HEK293 (cell line): ENCODE data around the gene ERG.
A peak's percentile ranks its signal among the peaks of the same experiment; 100 is the strongest.

Source experiments
- CTCF ChIA-PET: fragments of 350-600 bp; formaldehyde crosslinking; extraction: SDS; loops from one replicate; lab custom pipeline; 2021; ENCODE audit warnings: antibody characterized with exemption; lab: Yijun Ruan, JAX
- POLR2A ChIA-PET: fragments of 300-600 bp; formaldehyde crosslinking; extraction: SDS; loops from one replicate; lab custom pipeline; 2020; ENCODE audit warnings: antibody characterized with exemption, inconsistent platforms; lab: Yijun Ruan, JAX
- H3K27ac ChIP-seq: fragments of 200-500 bp; sonication (Bioruptor generic); 2 replicates; pipeline ENCODE4 v1.5.1; 2014; ENCODE audit warnings: low read depth, low read length, control low read depth, inconsistent platforms; ENCODE audit errors: extremely low read depth
- H3K36me3 ChIP-seq, 2 experiments: fragments of 200-500 bp in 1 of 2; sonication (Bioruptor generic) in 1 of 2; 1 replicate in 1 of 2; 2 replicates in 1 of 2; pipeline ENCODE4 v1.5.1; 2014 to 2017; ENCODE audit warnings: inconsistent platforms in 2 of 2, low read length in 2 of 2; ENCODE audit not compliant: control insufficient read depth in 2 of 2, insufficient read depth in 1 of 2
- H3K4me1 ChIP-seq: fragments of 200-500 bp; sonication (Bioruptor generic); 2 replicates; pipeline ENCODE4 v1.5.1; 2014; ENCODE audit warnings: mild to moderate bottlenecking, low read length, inconsistent platforms; ENCODE audit not compliant: control insufficient read depth, insufficient read depth
- H3K4me3 ChIP-seq: 2 replicates; pipeline ENCODE4 v1.5.1; 2011; ENCODE audit warnings: low read depth, mild to moderate bottlenecking, control low read depth, low read length, moderate library complexity
- H3K9me3 ChIP-seq: fragments of 200-500 bp; sonication (Bioruptor generic); 2 replicates; pipeline ENCODE4 v1.5.1; 2014; ENCODE audit warnings: low read depth, low read length, inconsistent platforms; ENCODE audit not compliant: control insufficient read depth, insufficient read depth
- ZBTB1 ChIP-seq: fragments of 450-650 bp; formaldehyde crosslinking; IDR thresholded peaks from 2 replicates; pipeline ENCODE4 v1.5.1; 2016; ENCODE audit warnings: missing biosample characterization, missing genetic modification characterization
- ZBTB20 ChIP-seq: fragments of 450-650 bp; formaldehyde crosslinking; IDR thresholded peaks from 2 replicates; pipeline ENCODE4 v1.5.1; 2016; ENCODE audit warnings: missing biosample characterization, missing genetic modification characterization
- ZFHX2 ChIP-seq: fragments of 450-650 bp; formaldehyde crosslinking; conservative IDR thresholded peaks from 2 replicates; pipeline ENCODE4 v1.5.1; 2016; ENCODE audit warnings: missing biosample characterization, missing genetic modification characterization
- ZIC2 ChIP-seq: fragments of 450-650 bp; formaldehyde crosslinking; IDR thresholded peaks from 2 replicates; pipeline ENCODE4 v1.5.1; 2016; ENCODE audit warnings: missing biosample characterization, missing genetic modification characterization
- ZNF155 ChIP-seq: fragments of 450-650 bp; formaldehyde crosslinking; IDR thresholded peaks from 2 replicates; pipeline ENCODE4 v1.5.1; 2016; ENCODE audit warnings: missing biosample characterization, missing genetic modification characterization
- ZNF214 ChIP-seq: fragments of 450-650 bp; formaldehyde crosslinking; IDR thresholded peaks from 2 replicates; pipeline ENCODE4 v1.5.1; 2017; ENCODE audit warnings: missing biosample characterization, mild to moderate bottlenecking, missing genetic modification characterization, borderline replicate concordance
- ZNF350 ChIP-seq: fragments of 450-650 bp; formaldehyde crosslinking; IDR thresholded peaks from 2 replicates; pipeline ENCODE4 v1.5.0; 2017; ENCODE audit warnings: missing biosample characterization, mild to moderate bottlenecking, missing genetic modification characterization
- ZNF366 ChIP-seq: fragments of 450-650 bp; formaldehyde crosslinking; conservative IDR thresholded peaks from 2 replicates; pipeline ENCODE4 v1.5.1; 2016; ENCODE audit warnings: missing biosample characterization, missing genetic modification characterization
- ZNF473 ChIP-seq: fragments of 450-650 bp; formaldehyde crosslinking; IDR thresholded peaks from 2 replicates; pipeline ENCODE4 v1.5.1; 2017; ENCODE audit warnings: missing biosample characterization, missing genetic modification characterization
- ZNF585B ChIP-seq: fragments of 450-650 bp; formaldehyde crosslinking; IDR thresholded peaks from 2 replicates; pipeline ENCODE4 v1.5.1; 2016; ENCODE audit warnings: missing biosample characterization, missing genetic modification characterization
- ZNF600 ChIP-seq: fragments of 450-650 bp; formaldehyde crosslinking; IDR thresholded peaks from 2 replicates; pipeline ENCODE4 v1.5.1; 2016; ENCODE audit warnings: missing biosample characterization, missing genetic modification characterization
- ZNF626 ChIP-seq: fragments of 450-650 bp; sonication (Bioruptor Pico); formaldehyde crosslinking; IDR thresholded peaks from 2 replicates; pipeline ENCODE4 v1.5.1; 2018; ENCODE audit warnings: missing biosample characterization, missing genetic modification characterization, inconsistent platforms
- ZNF76 ChIP-seq: fragments of 450-650 bp; formaldehyde crosslinking; IDR thresholded peaks from 2 replicates; pipeline ENCODE4; 2016; ENCODE audit warnings: low read depth, missing biosample characterization, missing genetic modification characterization, borderline replicate concordance
- ZNF768 ChIP-seq: fragments of 450-650 bp; formaldehyde crosslinking; IDR thresholded peaks from 2 replicates; pipeline ENCODE4 v1.5.1; 2018; ENCODE audit warnings: missing biosample characterization, mild to moderate bottlenecking, missing genetic modification characterization
- TF ChIP-seq, protein P1 (sequence below): fragments of 450-650 bp; formaldehyde crosslinking; IDR thresholded peaks from 2 replicates; pipeline ENCODE4 v1.5.1; 2016; ENCODE audit warnings: missing biosample characterization, missing genetic modification characterization
- TF ChIP-seq, protein P2 (sequence below): fragments of 450-650 bp; formaldehyde crosslinking; IDR thresholded peaks from 2 replicates; pipeline ENCODE4 v1.5.1; 2016; ENCODE audit warnings: missing biosample characterization, missing genetic modification characterization, low read depth
- TF ChIP-seq, protein P3 (sequence below): fragments of 450-650 bp; formaldehyde crosslinking; IDR thresholded peaks from 2 replicates; pipeline ENCODE4 v1.5.1; 2017; ENCODE audit warnings: missing biosample characterization, mild to moderate bottlenecking, missing genetic modification characterization, moderate library complexity
- TF ChIP-seq, protein P4 (sequence below): fragments of 450-650 bp; formaldehyde crosslinking; IDR thresholded peaks from 2 replicates; pipeline ENCODE4 v1.5.1; 2016; ENCODE audit warnings: missing biosample characterization, missing genetic modification characterization
- TF ChIP-seq, protein P5 (sequence below): fragments of 450-650 bp; IDR thresholded peaks from 2 replicates; pipeline ENCODE4 v1.5.1; 2018; ENCODE audit warnings: missing biosample characterization, mild to moderate bottlenecking, missing genetic modification characterization

ERG gene

DNA sequence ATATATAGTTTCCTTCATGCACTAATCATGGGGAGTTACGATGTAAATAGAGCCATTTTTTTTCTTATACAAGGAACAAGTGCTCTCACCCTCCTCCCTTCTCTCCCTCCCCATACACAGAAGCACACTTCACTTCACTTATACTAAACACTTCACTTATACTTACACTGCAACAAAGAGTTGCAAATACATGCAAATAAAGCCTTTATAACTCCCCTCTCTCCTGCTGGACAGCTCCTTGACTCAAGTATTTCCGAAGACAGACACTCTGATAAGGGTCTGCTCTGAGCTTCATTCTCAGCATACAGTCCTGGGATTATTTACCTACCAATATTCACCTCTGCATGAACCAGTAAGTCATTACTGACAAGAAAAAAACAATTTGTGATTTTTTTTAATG, 35.6 kb upstream of the ERG start:
- CTCF ChIA-PET, result no interaction called here
- POLR2A ChIA-PET, result interaction anchor here (0.6 kb wide), 1 partner anchor 35 kb away, joined by 3 read pairs; no protein-coding TSS in a partner anchor
- H3K27ac ChIP-seq, result no peak overlapping the region

DNA sequence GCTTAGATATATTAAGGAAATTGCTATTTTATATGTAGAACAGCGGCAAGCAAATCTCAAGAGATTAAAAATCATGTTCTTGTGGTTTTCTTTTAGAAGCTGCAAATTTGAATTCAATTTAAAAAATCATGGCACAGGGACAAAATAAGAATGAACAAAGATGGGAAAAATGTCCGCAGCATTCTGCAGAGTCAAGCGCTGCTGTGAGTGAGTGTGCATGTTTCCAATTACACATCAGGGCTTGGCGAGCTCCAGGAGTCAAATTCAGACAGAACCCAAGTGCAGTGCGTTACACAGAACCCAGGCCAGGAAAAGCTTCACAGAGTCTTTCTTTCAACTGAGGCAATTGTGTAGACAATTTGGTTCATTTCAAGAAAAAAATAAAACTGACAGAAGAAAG, 33.3 kb upstream of the ERG start:
- Histone ChIP-seq H3K36me3 (no peaks in the 10 kb centered on the region), H3K4me3 (no peak overlapping the region), H3K9me3 (no peaks in the 10 kb centered on the region), H3K27ac (no peak overlapping the region), H3K4me1 (no peaks in the 10 kb centered on the region)
- CTCF ChIA-PET, result interaction anchor here (0.6 kb wide), 1 partner anchor 10 kb away, joined by 3 read pairs; no protein-coding TSS in a partner anchor
- TF ChIP-seq ZNF600 (tag by site-specific recombination), result no peak
- no peak for TF ChIP-seq ZNF585B (tag by site-specific recombination)
- no peak for TF ChIP-seq ZNF214 (tag by site-specific recombination)
- POLR2A ChIA-PET, result no interaction called here

More for the DNA sequence above, 35.6 kb upstream of the ERG start:
- Histone ChIP-seq H3K36me3 (no peaks in the 10 kb centered on the region), H3K9me3 (no peaks in the 10 kb centered on the region), H3K4me1 (no peaks in the 10 kb centered on the region), H3K4me3 (no peak overlapping the region)
- TF ChIP-seq ZFHX2 (tag by site-specific recombination) (no peak), ZNF155 (no peak), ZNF76 (no peak)
- TF ChIP-seq, protein P1, sequence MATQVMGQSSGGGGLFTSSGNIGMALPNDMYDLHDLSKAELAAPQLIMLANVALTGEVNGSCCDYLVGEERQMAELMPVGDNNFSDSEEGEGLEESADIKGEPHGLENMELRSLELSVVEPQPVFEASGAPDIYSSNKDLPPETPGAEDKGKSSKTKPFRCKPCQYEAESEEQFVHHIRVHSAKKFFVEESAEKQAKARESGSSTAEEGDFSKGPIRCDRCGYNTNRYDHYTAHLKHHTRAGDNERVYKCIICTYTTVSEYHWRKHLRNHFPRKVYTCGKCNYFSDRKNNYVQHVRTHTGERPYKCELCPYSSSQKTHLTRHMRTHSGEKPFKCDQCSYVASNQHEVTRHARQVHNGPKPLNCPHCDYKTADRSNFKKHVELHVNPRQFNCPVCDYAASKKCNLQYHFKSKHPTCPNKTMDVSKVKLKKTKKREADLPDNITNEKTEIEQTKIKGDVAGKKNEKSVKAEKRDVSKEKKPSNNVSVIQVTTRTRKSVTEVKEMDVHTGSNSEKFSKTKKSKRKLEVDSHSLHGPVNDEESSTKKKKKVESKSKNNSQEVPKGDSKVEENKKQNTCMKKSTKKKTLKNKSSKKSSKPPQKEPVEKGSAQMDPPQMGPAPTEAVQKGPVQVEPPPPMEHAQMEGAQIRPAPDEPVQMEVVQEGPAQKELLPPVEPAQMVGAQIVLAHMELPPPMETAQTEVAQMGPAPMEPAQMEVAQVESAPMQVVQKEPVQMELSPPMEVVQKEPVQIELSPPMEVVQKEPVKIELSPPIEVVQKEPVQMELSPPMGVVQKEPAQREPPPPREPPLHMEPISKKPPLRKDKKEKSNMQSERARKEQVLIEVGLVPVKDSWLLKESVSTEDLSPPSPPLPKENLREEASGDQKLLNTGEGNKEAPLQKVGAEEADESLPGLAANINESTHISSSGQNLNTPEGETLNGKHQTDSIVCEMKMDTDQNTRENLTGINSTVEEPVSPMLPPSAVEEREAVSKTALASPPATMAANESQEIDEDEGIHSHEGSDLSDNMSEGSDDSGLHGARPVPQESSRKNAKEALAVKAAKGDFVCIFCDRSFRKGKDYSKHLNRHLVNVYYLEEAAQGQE (tag by site-specific recombination), result peak; percentile 92

DNA sequence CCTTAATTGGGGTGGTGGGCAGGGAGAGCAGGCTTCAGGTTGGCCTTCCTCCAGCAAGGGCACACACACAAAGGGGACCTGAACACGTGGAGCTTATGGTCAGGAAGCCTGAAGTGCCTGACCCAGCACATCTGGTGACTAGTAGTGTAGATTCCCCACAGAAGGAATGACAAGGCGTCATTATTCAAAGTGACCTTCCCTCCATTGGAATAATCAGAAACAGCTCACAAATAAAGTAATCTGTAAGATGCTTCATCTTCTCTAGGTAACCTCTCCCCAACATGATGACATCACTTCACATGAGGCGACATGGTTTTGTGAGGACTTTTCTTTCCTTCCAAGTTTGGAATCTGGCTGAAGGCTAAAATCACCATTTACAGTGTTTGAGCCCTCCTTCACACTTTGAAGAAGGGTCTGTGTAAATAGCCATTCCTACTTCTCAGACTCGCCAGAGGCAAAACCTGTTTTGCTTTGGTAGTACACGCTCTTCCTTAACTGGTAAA, 32.8 kb upstream of the ERG start:
- Histone ChIP-seq H3K9me3 (no peaks in the 10 kb centered on the region), H3K4me3 (no peak overlapping the region), H3K4me1 (no peaks in the 10 kb centered on the region), H3K27ac (no peak overlapping the region), H3K36me3 (no peaks in the 10 kb centered on the region)
- CTCF ChIA-PET, result interaction anchor here (0.6 kb wide), 1 partner anchor 9 kb away, joined by 3 read pairs; no protein-coding TSS in a partner anchor
- TF ChIP-seq, protein P2, sequence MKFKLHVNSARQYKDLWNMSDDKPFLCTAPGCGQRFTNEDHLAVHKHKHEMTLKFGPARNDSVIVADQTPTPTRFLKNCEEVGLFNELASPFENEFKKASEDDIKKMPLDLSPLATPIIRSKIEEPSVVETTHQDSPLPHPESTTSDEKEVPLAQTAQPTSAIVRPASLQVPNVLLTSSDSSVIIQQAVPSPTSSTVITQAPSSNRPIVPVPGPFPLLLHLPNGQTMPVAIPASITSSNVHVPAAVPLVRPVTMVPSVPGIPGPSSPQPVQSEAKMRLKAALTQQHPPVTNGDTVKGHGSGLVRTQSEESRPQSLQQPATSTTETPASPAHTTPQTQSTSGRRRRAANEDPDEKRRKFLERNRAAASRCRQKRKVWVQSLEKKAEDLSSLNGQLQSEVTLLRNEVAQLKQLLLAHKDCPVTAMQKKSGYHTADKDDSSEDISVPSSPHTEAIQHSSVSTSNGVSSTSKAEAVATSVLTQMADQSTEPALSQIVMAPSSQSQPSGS (tag by site-specific recombination), result peak; percentile 62
- no peak for TF ChIP-seq ZNF366 (tag by site-specific recombination)
- POLR2A ChIA-PET, result interaction anchor here (0.6 kb wide), 1 partner anchor 131 kb away, joined by 4 read pairs; no protein-coding TSS in a partner anchor

DNA sequence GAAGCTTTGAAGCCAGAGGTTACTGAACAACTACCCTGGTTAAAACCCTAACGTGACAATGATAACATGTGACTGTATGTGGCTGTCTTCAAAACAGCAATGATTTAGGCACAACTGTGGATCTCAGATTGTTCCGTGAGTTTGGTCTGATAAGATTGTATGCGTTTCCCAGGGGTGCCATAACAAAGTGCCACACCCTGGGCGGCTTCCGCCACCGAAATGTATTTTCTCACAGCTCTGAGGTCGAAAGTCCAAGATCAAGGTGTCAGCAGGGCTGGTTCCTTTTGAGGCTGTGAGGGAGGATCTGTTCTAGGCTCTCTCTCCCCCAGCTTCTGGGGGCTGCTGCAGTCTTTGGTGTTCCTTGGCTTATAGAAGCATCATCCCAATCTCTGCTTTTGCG, 29.5 kb upstream of the ERG start:
- H3K4me3 ChIP-seq, result no peak overlapping the region
- POLR2A ChIA-PET, result no interaction called here
- CTCF ChIA-PET, result no interaction called here
- TF ChIP-seq, protein P3, sequence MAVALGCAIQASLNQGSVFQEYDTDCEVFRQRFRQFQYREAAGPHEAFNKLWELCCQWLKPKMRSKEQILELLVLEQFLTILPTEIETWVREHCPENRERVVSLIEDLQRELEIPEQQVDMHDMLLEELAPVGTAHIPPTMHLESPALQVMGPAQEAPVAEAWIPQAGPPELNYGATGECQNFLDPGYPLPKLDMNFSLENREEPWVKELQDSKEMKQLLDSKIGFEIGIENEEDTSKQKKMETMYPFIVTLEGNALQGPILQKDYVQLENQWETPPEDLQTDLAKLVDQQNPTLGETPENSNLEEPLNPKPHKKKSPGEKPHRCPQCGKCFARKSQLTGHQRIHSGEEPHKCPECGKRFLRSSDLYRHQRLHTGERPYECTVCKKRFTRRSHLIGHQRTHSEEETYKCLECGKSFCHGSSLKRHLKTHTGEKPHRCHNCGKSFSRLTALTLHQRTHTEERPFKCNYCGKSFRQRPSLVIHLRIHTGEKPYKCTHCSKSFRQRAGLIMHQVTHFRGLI (tag by site-specific recombination), result no peak
- TF ChIP-seq ZNF768 (tag by site-specific recombination) (no peak), ZBTB1 (tag by site-specific recombination) (no peak), ZBTB20 (tag by site-specific recombination) (no peak), ZNF473 (tag by site-specific recombination) (no peak), ZIC2 (tag by site-specific recombination) (no peak), ZNF626 (no peak), ZNF350 (no peak)
- TF ChIP-seq, protein P4, sequence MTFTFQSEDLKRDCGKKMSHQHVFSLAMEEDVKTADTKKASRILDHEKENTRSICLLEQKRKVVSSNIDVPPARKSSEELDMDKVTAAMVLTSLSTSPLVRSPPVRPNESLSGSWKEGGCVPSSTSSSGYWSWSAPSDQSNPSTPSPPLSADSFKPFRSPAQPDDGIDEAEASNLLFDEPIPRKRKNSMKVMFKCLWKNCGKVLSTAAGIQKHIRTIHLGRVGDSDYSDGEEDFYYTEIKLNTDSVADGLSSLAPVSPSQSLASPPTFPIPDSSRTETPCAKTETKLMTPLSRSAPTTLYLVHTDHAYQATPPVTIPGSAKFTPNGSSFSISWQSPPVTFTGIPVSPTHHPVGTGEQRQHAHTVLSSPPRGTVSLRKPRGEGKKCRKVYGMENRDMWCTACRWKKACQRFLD (tag by site-specific recombination), result no peak
- TF ChIP-seq, protein P5, sequence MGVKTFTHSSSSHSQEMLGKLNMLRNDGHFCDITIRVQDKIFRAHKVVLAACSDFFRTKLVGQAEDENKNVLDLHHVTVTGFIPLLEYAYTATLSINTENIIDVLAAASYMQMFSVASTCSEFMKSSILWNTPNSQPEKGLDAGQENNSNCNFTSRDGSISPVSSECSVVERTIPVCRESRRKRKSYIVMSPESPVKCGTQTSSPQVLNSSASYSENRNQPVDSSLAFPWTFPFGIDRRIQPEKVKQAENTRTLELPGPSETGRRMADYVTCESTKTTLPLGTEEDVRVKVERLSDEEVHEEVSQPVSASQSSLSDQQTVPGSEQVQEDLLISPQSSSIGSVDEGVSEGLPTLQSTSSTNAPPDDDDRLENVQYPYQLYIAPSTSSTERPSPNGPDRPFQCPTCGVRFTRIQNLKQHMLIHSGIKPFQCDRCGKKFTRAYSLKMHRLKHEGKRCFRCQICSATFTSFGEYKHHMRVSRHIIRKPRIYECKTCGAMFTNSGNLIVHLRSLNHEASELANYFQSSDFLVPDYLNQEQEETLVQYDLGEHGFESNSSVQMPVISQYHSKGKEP, result no peak

More for the DNA sequence above, 29.5 kb upstream of the ERG start:
- Histone ChIP-seq H3K36me3 (no peaks in the 10 kb centered on the region), H3K4me1 (no peaks in the 10 kb centered on the region), H3K9me3 (no peaks in the 10 kb centered on the region), H3K27ac (no peak overlapping the region)
